Neural progenitor cell (in vitro differentiated cells): Measurements from ENCODE around the gene PRLR. TPM values are rescaled to one million over a fixed set of nuclear protein-coding genes. Genes with fewer than 3 reads are reported as not detected.
A peak's percentile ranks its signal among the peaks of the same experiment; 100 is the strongest.

Experiments
- DNase-seq: peaks from one replicate; pipeline ENCODE4 v3.0.0-alpha.2; 2016; ENCODE audit warnings: low spot score
- H2AFZ ChIP-seq: fragments of 200-600 bp; sonication (generic); replicated peaks from 2 replicates; pipeline ENCODE4 v1.6.1; 2016; ENCODE audit warnings: antibody characterized with exemption
- H3F3A ChIP-seq: fragments of 200-600 bp; sonication (generic); 2 replicates; pipeline ENCODE4 v1.6.1; 2016; ENCODE audit warnings: antibody characterized with exemption, low read depth
- H3K27ac ChIP-seq: fragments of 200-600 bp; sonication (generic); 2 replicates; pipeline ENCODE4 v1.5.1; 2016; ENCODE audit warnings: mild to moderate bottlenecking
- H3K27me3 ChIP-seq: fragments of 200-600 bp; sonication (generic); 2 replicates; pipeline ENCODE4 v1.6.1; 2016; ENCODE audit warnings: mild to moderate bottlenecking, moderate library complexity
- H3K36me3 ChIP-seq: fragments of 200-600 bp; sonication (generic); 2 replicates; pipeline ENCODE4 v1.5.1; 2016
- H3K4me1 ChIP-seq: fragments of 200-600 bp; sonication (generic); 2 replicates; pipeline ENCODE4 v1.6.1; 2016; ENCODE audit warnings: mixed run types
- H3K4me2 ChIP-seq: fragments of 200-600 bp; sonication (generic); 2 replicates; pipeline ENCODE4 v1.6.1; 2016
- H3K4me3 ChIP-seq: fragments of 200-600 bp; sonication (generic); 2 replicates; pipeline ENCODE4 v1.5.1; 2016
- H3K79me2 ChIP-seq: fragments of 200-600 bp; sonication (generic); 2 replicates; pipeline ENCODE4 v1.6.1; 2016; ENCODE audit warnings: low read depth
- H3K9ac ChIP-seq: fragments of 200-600 bp; sonication (generic); 2 replicates; pipeline ENCODE4 v1.6.1; 2016
- H3K9me3 ChIP-seq: fragments of 200-600 bp; sonication (generic); 2 replicates; pipeline ENCODE4 v1.5.1; 2016; ENCODE audit warnings: low read depth
- H4K20me1 ChIP-seq: fragments of 200-600 bp; sonication (generic); 2 replicates; pipeline ENCODE4 v1.6.1; 2016; ENCODE audit warnings: low read depth
- H3K27ac Mint-ChIP-seq: 3 replicates; pipeline ENCODE4 v1.8.0; 2021; ENCODE audit warnings: mixed read lengths
- H3K27me3 Mint-ChIP-seq: 2 replicates; pipeline ENCODE4 v1.8.0; 2022; ENCODE audit warnings: low read depth, mild to moderate bottlenecking, inconsistent platforms, moderate library complexity, mixed read lengths; ENCODE audit not compliant: insufficient read depth
- H3K36me3 Mint-ChIP-seq: 3 replicates; pipeline ENCODE4 v1.8.0; 2021; ENCODE audit warnings: mixed read lengths
- H3K4me1 Mint-ChIP-seq: 3 replicates; pipeline ENCODE4 v1.8.0; 2021; ENCODE audit warnings: mixed read lengths
- H3K4me3 Mint-ChIP-seq: 3 replicates; pipeline ENCODE4 v1.8.0; 2021; ENCODE audit warnings: mild to moderate bottlenecking, moderate library complexity, mixed read lengths
- H3K9me3 Mint-ChIP-seq: 3 replicates; pipeline ENCODE4 v1.8.0; 2020; ENCODE audit warnings: mixed read lengths
- EZH2 ChIP-seq: fragments of 200-600 bp; sonication (generic); IDR thresholded peaks from 2 replicates; pipeline ENCODE4 v1.6.1; 2017; ENCODE audit warnings: antibody characterized with exemption, mild to moderate bottlenecking, moderate library complexity
- EZH2phosphoT487 ChIP-seq: fragments of 200-600 bp; sonication (generic); IDR thresholded peaks from 2 replicates; pipeline ENCODE4 v1.6.1; 2017; ENCODE audit warnings: antibody characterized with exemption
- total RNA-seq: library from RNA; depleted of rRNA; stranded (reverse); fragments of >200 nt; gene quantifications from 2 replicates; pipeline ENCODE4 v1.2.3, GENCODE V29; 2015; ENCODE audit warnings: low replicate concordance
- TF ChIP-seq, protein P1 (sequence below): fragments of 200-600 bp; sonication (generic); IDR thresholded peaks from 2 replicates; pipeline ENCODE4 v1.5.1; 2017; ENCODE audit warnings: antibody characterized with exemption, mild to moderate bottlenecking

Gene PRLR
- total RNA-seq = 0.51 and 1.3 TPM in 2 replicates

DNA sequence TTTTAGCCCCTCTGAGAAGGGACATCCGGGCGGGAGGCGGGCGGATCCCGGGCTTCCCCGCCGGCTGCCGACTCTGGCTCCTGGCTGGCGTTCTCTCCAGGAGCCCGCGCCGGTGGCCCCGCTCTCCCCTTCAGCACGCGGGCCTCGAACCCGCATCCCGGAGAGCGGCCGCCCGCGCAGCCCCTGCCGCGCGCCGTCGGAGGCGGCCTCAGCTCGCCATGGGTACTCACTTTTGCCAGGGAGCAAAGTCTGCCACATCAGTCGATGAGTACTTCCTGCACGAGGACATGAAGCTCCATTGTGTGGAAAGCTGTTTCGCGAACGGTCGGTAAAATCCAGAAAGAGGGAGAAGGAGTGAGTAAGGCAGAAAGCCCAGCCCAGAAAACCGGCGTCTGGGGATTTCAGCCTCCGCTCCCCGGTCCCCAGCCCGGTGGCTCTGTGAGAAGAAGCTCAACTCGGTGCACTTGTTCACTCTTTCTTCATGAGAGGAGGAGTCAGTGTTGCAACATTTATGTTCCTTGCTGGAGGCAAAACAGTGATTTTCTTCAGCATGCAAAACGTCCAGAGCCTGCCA, at the start of gene PRLR:
Gene PRLR (minus strand): TSS at position 450 of the 574 bp plus-strand sequence. CDS start 140,867 bp downstream, outside the sequence.
- H2AFZ ChIP-seq = peak within 1 kb of the TSS; percentile 100
- peak within 1 kb of the TSS; percentile 70 for H3K4me3 ChIP-seq
- Mint-ChIP-seq H3K27me3 (peaks cover 2% of the 10 kb centered on the region), H3K4me1 (peaks cover 19% of the 10 kb centered on the region), H3K4me3 (peak within 1 kb of the TSS; percentile 85), H3K9me3 (no peaks in the 10 kb centered on the region), H3K27ac (no peak within 1 kb of the TSS), H3K36me3 (no peaks in the 10 kb centered on the region)
- peaks cover 4% of the 10 kb centered on the region for H3F3A ChIP-seq
- no peaks in the 10 kb centered on the region for H4K20me1 ChIP-seq
- peak; percentile 47 for DNase-seq
- H3K9ac ChIP-seq = no peak within 1 kb of the TSS
- H3K4me2 ChIP-seq = peak within 1 kb of the TSS; percentile 87
- TF ChIP-seq, protein P1, sequence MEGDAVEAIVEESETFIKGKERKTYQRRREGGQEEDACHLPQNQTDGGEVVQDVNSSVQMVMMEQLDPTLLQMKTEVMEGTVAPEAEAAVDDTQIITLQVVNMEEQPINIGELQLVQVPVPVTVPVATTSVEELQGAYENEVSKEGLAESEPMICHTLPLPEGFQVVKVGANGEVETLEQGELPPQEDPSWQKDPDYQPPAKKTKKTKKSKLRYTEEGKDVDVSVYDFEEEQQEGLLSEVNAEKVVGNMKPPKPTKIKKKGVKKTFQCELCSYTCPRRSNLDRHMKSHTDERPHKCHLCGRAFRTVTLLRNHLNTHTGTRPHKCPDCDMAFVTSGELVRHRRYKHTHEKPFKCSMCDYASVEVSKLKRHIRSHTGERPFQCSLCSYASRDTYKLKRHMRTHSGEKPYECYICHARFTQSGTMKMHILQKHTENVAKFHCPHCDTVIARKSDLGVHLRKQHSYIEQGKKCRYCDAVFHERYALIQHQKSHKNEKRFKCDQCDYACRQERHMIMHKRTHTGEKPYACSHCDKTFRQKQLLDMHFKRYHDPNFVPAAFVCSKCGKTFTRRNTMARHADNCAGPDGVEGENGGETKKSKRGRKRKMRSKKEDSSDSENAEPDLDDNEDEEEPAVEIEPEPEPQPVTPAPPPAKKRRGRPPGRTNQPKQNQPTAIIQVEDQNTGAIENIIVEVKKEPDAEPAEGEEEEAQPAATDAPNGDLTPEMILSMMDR = peak; percentile 18
- TF ChIP-seq EZH2phosphoT487 = no peak
- peak; percentile 67 for TF ChIP-seq EZH2
- no peaks in the 10 kb centered on the region for H3K36me3 ChIP-seq
- no peak within 1 kb of the TSS for H3K27ac ChIP-seq
- H3K9me3 ChIP-seq = no peaks in the 10 kb centered on the region
- H3K79me2 ChIP-seq = no peaks in the 10 kb centered on the region
- peaks cover 22% of the 10 kb centered on the region for H3K27me3 ChIP-seq
- H3K4me1 ChIP-seq = no peaks in the 10 kb centered on the region

DNA sequence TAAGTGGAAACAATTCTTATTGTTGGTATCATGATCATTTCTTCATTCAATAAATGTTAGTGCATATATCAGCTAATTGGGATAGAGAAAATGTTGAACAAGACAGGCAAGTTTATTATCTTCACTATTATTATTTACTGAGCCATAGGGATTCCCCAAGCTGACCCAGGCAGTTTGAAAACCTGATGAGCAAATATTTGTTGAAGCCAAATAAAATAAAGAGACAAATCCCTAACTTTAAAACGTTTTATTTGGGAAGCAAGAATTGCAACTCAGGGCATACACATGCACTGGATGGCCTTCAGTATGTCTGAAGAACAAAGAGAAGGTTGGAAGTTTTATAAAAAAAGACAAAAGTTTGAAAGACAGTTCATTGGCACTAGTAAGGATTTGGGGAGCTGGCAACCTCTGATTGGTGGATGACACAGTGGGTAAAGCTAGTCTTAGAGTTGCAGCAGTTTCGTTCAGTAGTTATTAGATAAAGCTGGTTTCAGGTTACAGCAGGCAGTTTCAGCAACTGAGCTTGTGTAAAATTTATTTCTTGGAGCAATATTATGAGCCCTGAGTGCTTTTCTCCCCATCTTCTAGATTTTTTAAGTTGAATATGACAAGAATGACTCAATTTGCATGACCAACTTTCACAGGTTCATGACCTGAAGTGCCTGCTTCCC, 44.7 kb upstream of the PRLR start:
- H3K4me3 Mint-ChIP-seq = no peak overlapping the region
- Histone ChIP-seq H3K79me2 (no peaks in the 10 kb centered on the region), H3K4me1 (no peaks in the 10 kb centered on the region), H3K27ac (no peak overlapping the region), H3K27me3 (no peaks in the 10 kb centered on the region), H3F3A (no peaks in the 10 kb centered on the region), H3K36me3 (no peaks in the 10 kb centered on the region), H3K4me3 (no peak overlapping the region), H4K20me1 (no peaks in the 10 kb centered on the region), H3K9ac (no peak overlapping the region), H2AFZ (no peak overlapping the region), H3K9me3 (no peaks in the 10 kb centered on the region), H3K4me2 (no peak overlapping the region)
- H3K27me3 Mint-ChIP-seq = no peaks in the 10 kb centered on the region
- TF ChIP-seq EZH2phosphoT487 = no peak
- no peak for TF ChIP-seq EZH2
- TF ChIP-seq, protein P1 = no peak
- H3K9me3 Mint-ChIP-seq = peaks cover 17% of the 10 kb centered on the region
- no peak for DNase-seq
- no peaks in the 10 kb centered on the region for H3K4me1 Mint-ChIP-seq
- H3K27ac Mint-ChIP-seq = no peak overlapping the region
- H3K36me3 Mint-ChIP-seq = no peaks in the 10 kb centered on the region

DNA sequence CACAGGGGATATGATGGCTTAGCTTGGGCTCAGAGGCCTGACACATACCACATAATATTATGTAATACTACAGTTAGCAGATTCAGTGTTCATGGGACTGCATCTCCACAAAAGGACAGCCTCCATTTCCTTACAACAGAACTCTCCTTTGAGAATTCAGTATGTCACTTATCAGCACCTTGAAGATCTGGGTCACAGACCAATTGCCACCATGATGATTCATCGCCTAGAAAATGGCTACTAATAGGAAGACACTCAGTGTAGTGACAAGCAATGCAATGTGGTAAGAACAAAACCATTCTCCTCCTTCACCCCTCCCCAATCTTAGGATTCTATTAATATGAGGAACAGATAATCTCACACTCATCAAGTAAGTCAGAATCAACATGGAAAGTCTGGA, 38.7 kb upstream of the PRLR start:
- H3K79me2 ChIP-seq = no peaks in the 10 kb centered on the region
- H3K27me3 ChIP-seq = no peaks in the 10 kb centered on the region
- H3K4me1 Mint-ChIP-seq = no peaks in the 10 kb centered on the region
- TF ChIP-seq EZH2phosphoT487 (no peak), EZH2 (no peak)
- TF ChIP-seq, protein P1 = no peak
- no peaks in the 10 kb centered on the region for H3K36me3 Mint-ChIP-seq
- H3K9me3 Mint-ChIP-seq = no peaks in the 10 kb centered on the region
- no peak overlapping the region for H3K27ac ChIP-seq
- no peak overlapping the region for H3K27ac Mint-ChIP-seq
- no peaks in the 10 kb centered on the region for H4K20me1 ChIP-seq
- no peak overlapping the region for H3K4me3 ChIP-seq
- no peaks in the 10 kb centered on the region for H3K36me3 ChIP-seq
- H3K4me3 Mint-ChIP-seq = no peak overlapping the region
- H3K9ac ChIP-seq = no peak overlapping the region
- DNase-seq = no peak
- peaks cover 2% of the 10 kb centered on the region for H3K27me3 Mint-ChIP-seq
- no peak overlapping the region for H2AFZ ChIP-seq
- H3K4me2 ChIP-seq = no peak overlapping the region
- H3K9me3 ChIP-seq = no peaks in the 10 kb centered on the region
- no peaks in the 10 kb centered on the region for H3K4me1 ChIP-seq
- no peaks in the 10 kb centered on the region for H3F3A ChIP-seq
